ENCODE data around the gene KRTAP5-2. TPM values are rescaled to one million over a fixed set of nuclear protein-coding genes. Genes with fewer than 3 reads are reported as not detected.

Gene KRTAP5-2
- polyA plus RNA-seq, 3 donors, result not detected

DNA sequence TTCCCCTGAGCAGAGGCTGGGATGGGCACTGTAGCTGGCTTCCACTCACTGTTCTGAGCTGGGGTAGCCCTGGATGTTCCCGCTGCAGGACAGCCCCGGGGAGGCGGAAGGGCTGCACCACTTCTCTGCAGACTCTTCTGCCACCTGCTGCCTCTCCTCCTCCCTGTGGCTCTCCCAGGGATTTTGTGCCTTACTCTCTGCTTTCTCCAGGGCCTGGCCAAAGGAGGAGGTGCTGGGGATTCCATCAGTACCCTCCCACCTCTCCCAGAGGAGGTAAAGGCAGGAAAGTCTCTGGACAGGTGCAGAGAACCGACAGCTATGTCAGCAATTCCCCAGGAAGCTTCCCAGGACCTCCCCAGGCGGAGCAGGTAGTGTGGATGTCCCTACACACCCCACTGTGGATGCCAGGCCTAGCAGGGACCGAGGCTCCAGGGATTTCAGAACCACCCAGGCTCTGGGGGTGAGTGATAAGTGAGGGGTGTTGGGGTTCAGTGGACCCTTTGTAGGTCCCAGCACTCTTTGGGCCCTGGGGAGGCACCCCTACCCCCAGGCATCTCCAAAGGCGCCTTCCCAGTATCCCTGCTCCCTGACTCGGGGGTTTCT is 37.3 kb downstream of the KRTAP5-2 start:
- Mint-ChIP-seq H3K36me3 (no peaks in the 10 kb centered on the region), H3K4me1 (no peaks in the 10 kb centered on the region), H3K9me3 (peaks cover 0 to 3% (median 0%) of the 10 kb centered on the region in 7 donors), H3K27me3 (ENCODE audit: low read depth in 3 of 3) (peaks cover 16 to 52% (median 26%) of the 10 kb centered on the region in 3 donors), H3K27ac (no peak overlapping the region), H3K4me3 (no peak overlapping the region)
- Histone ChIP-seq H4K20me1 (ENCODE audit: insufficient read depth, low read length) (no peaks in the 10 kb centered on the region), H3K27me3 (ENCODE audit: control insufficient read depth in 2 of 2, insufficient read depth in 2 of 2, low read length in 2 of 2) (peaks cover 0 to 14% of the 10 kb centered on the region in 2 donors), H3K4me2 (replicated peaks; ENCODE audit: extremely low read depth, low read length, poor library complexity, severe bottlenecking) (no peak overlapping the region), H2AFZ (ENCODE audit: insufficient read depth, low read depth, low read length, poor library complexity, severe bottlenecking) (no peak overlapping the region), H3K27ac (ENCODE audit: low read depth in 1 of 2, low read length in 2 of 2) (no peak overlapping the region), H3K9me3 (replicated peaks in 1 of 2; ENCODE audit: control insufficient read depth in 1 of 2, insufficient read depth in 1 of 2, low read length in 2 of 2) (no peaks in the 10 kb centered on the region), H3K4me3 (replicated peaks in 1 of 3; ENCODE audit: low read depth in 2 of 3, low read length in 3 of 3) (no peak overlapping the region), H3K4me1 (ENCODE audit: control insufficient read depth in 1 of 2, insufficient read depth in 2 of 2, low read length in 2 of 2) (no peaks in the 10 kb centered on the region), H3K9ac (ENCODE audit: insufficient read depth, low read length, poor library complexity, severe bottlenecking) (no peak overlapping the region), H3K36me3 (replicated peaks in 1 of 2; ENCODE audit: control insufficient read depth in 1 of 2, insufficient read depth in 2 of 2, low read length in 2 of 2) (no peaks in the 10 kb centered on the region), H3K79me2 (ENCODE audit: insufficient read depth, low read length) (no peaks in the 10 kb centered on the region)
- DNase-seq, result no peak
- intact Hi-C loops (cut with micrococcal nuclease), result no loop called here
- WGBS (ENCODE audit: insufficient coverage), result 93% methylated on average over 5 of the region's 8 CpGs
- TF ChIP-seq, protein P1, sequence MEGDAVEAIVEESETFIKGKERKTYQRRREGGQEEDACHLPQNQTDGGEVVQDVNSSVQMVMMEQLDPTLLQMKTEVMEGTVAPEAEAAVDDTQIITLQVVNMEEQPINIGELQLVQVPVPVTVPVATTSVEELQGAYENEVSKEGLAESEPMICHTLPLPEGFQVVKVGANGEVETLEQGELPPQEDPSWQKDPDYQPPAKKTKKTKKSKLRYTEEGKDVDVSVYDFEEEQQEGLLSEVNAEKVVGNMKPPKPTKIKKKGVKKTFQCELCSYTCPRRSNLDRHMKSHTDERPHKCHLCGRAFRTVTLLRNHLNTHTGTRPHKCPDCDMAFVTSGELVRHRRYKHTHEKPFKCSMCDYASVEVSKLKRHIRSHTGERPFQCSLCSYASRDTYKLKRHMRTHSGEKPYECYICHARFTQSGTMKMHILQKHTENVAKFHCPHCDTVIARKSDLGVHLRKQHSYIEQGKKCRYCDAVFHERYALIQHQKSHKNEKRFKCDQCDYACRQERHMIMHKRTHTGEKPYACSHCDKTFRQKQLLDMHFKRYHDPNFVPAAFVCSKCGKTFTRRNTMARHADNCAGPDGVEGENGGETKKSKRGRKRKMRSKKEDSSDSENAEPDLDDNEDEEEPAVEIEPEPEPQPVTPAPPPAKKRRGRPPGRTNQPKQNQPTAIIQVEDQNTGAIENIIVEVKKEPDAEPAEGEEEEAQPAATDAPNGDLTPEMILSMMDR (IDR thresholded peaks at IDR 0.05), result no peak

DNA sequence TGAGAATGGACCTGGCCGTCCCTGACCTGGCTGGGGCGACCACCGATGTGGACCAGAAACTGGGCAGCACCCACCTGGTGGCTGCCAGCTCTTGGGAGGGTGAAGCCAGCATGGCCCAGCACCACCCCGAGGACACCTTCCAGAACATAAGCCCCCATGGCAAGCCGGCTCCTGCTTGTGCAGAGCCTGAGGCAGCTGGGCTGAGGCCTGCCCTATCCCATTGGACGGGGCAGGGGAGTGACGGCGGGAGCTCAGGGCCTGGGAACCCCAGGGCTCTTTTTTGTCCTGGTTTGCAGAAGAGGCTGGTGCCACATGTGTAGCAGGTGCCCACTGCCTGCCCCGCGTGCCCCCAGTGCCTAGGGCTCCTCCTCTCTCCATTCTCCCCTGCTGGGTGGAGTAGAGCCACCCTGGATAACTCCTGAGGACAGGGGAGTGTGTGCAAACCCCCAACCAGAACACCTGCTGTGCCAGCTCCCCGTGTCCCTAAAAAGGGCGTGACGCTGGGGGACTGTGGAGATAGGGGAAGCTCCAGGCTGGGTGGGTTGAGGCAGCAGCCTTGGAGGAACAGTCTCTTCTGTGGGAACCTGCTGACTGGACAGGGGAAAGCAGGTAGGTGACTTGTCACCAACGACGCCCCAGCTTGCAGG is 38.0 kb downstream of the KRTAP5-2 start:
- Histone ChIP-seq H3K4me2 (replicated peaks; ENCODE audit: extremely low read depth, low read length, poor library complexity, severe bottlenecking) (no peak overlapping the region), H3K27ac (ENCODE audit: low read depth in 1 of 2, low read length in 2 of 2) (no peak overlapping the region), H4K20me1 (ENCODE audit: insufficient read depth, low read length) (no peaks in the 10 kb centered on the region), H3K4me3 (replicated peaks in 1 of 3; ENCODE audit: low read depth in 2 of 3, low read length in 3 of 3) (no peak overlapping the region), H3K36me3 (replicated peaks in 1 of 2; ENCODE audit: control insufficient read depth in 1 of 2, insufficient read depth in 2 of 2, low read length in 2 of 2) (no peaks in the 10 kb centered on the region), H3K9ac (ENCODE audit: insufficient read depth, low read length, poor library complexity, severe bottlenecking) (no peak overlapping the region), H3K4me1 (ENCODE audit: control insufficient read depth in 1 of 2, insufficient read depth in 2 of 2, low read length in 2 of 2) (no peaks in the 10 kb centered on the region), H3K27me3 (ENCODE audit: control insufficient read depth in 2 of 2, insufficient read depth in 2 of 2, low read length in 2 of 2) (peaks cover 0 to 19% of the 10 kb centered on the region in 2 donors), H3K9me3 (replicated peaks in 1 of 2; ENCODE audit: control insufficient read depth in 1 of 2, insufficient read depth in 1 of 2, low read length in 2 of 2) (no peaks in the 10 kb centered on the region), H2AFZ (ENCODE audit: insufficient read depth, low read depth, low read length, poor library complexity, severe bottlenecking) (no peak overlapping the region), H3K79me2 (ENCODE audit: insufficient read depth, low read length) (no peaks in the 10 kb centered on the region)
- H3K27me3 Mint-ChIP-seq (ENCODE audit: low read depth in 3 of 3), result peaks cover 21 to 55% (median 29%) of the 10 kb centered on the region in 3 donors
- H3K4me1 Mint-ChIP-seq, result no peaks in the 10 kb centered on the region
- no peak overlapping the region for H3K27ac Mint-ChIP-seq
- no peak overlapping the region for H3K4me3 Mint-ChIP-seq
- TF ChIP-seq, protein P1 (IDR thresholded peaks at IDR 0.05), result no peak
- 83% methylated on average over 15 of the region's 15 CpGs for WGBS (ENCODE audit: insufficient coverage)
- H3K9me3 Mint-ChIP-seq, result peaks cover 0 to 3% (median 0%) of the 10 kb centered on the region in 7 donors
- H3K36me3 Mint-ChIP-seq, result no peaks in the 10 kb centered on the region
- no peak for DNase-seq
- intact Hi-C loops (cut with micrococcal nuclease), result no loop called here

All from CD14-positive monocyte (primary cell).